Neuron (in vitro differentiated cells): ENCODE results near the gene DIRAS2.
"Not testable (repeated sequence)": the region's sequence is repeated elsewhere in the genome, so short reads cannot be mapped to it uniquely, and the experiment has no call there.

Experiments used
- H2AFZ ChIP-seq: one replicate; pipeline ENCODE4 v1.6.1; 2013; ENCODE audit warnings: low read depth, mild to moderate bottlenecking, inconsistent platforms, low read length, moderate library complexity
- H3K27me3 ChIP-seq: one replicate; pipeline ENCODE4 v1.6.1; 2013; ENCODE audit warnings: low read length; ENCODE audit not compliant: insufficient read depth
- H3K36me3 ChIP-seq: one replicate; pipeline ENCODE4 v1.6.1; 2013; ENCODE audit warnings: low read length; ENCODE audit not compliant: insufficient read depth
- H3K4me1 ChIP-seq: one replicate; pipeline ENCODE4 v1.6.1; 2013; ENCODE audit warnings: low read length; ENCODE audit not compliant: insufficient read depth
- H3K4me3 ChIP-seq: 2 replicates; pipeline ENCODE4 v1.5.1; 2013; ENCODE audit warnings: mild to moderate bottlenecking, low read length, moderate library complexity
- H3K9me3 ChIP-seq: one replicate; pipeline ENCODE4 v1.6.1; 2013; ENCODE audit warnings: low read length

DIRAS2 gene

GRCh38 chr9:90642570-90643539 lies at the start of gene DIRAS2:
Gene DIRAS2, minus strand, starts transcription at chr9:90642824. Its CDS starts 28,997 bp downstream, at chr9:90613827.
- Histone ChIP-seq H3K9me3 (no peaks in the 10 kb centered on the region), H3K4me1 (peaks cover 20% of the 10 kb centered on the region), H3K4me3 (peak within 1 kb of the TSS; percentile 64), H3K36me3 (no peaks in the 10 kb centered on the region), H3K27me3 (peaks cover 12% of the 10 kb centered on the region), H2AFZ (peak within 1 kb of the TSS; percentile 65)

GRCh38 chr9:90684736-90685135 lies 42.1 kb upstream of the DIRAS2 start:
- Histone ChIP-seq H2AFZ (no peak overlapping the region), H3K4me3 (no peak overlapping the region), H3K36me3 (no peaks in the 10 kb centered on the region), H3K4me1 (no peaks in the 10 kb centered on the region), H3K9me3 (no peaks in the 10 kb centered on the region), H3K27me3 (peaks cover 12% of the 10 kb centered on the region)

- Histone ChIP-seq H3K4me3 (no peak overlapping the region), H3K27me3 (peaks cover 15% of the 10 kb centered on the region), H3K36me3 (no peaks in the 10 kb centered on the region), H3K4me1 (no peaks in the 10 kb centered on the region), H3K9me3 (no peaks in the 10 kb centered on the region), H2AFZ (no peak overlapping the region)
These were observed 41.5 kb upstream of the DIRAS2 start for GRCh38 chr9:90684106-90684505.

GRCh38 chr9:90680534-90680933 lies 37.9 kb upstream of the DIRAS2 start:
- Histone ChIP-seq H3K36me3 (no peaks in the 10 kb centered on the region), H3K9me3 (no peaks in the 10 kb centered on the region), H2AFZ (no peak overlapping the region), H3K4me1 (no peaks in the 10 kb centered on the region), H3K4me3 (no peak overlapping the region), H3K27me3 (peaks cover 18% of the 10 kb centered on the region)

GRCh38 chr9:90665072-90665471 lies 22.4 kb upstream of the DIRAS2 start:
- peaks cover 2% of the 10 kb centered on the region for H3K27me3 ChIP-seq
- H3K36me3 ChIP-seq: no peaks in the 10 kb centered on the region
- no peak overlapping the region for H2AFZ ChIP-seq
- H3K9me3 ChIP-seq: no peaks in the 10 kb centered on the region
- no peaks in the 10 kb centered on the region for H3K4me1 ChIP-seq
- H3K4me3 ChIP-seq: no peak overlapping the region

- Histone ChIP-seq H3K4me1 (no peaks in the 10 kb centered on the region), H3K4me3 (no peak overlapping the region), H3K36me3 (no peaks in the 10 kb centered on the region), H2AFZ (no peak overlapping the region), H3K27me3 (peaks cover 2% of the 10 kb centered on the region), H3K9me3 (no peaks in the 10 kb centered on the region)
These were observed 17.2 kb upstream of the DIRAS2 start for GRCh38 chr9:90659650-90660364.

- H3K4me3 ChIP-seq: no peak overlapping the region
- peaks cover 2% of the 10 kb centered on the region for H3K27me3 ChIP-seq
- no peak overlapping the region for H2AFZ ChIP-seq
- H3K9me3 ChIP-seq: no peaks in the 10 kb centered on the region
- no peaks in the 10 kb centered on the region for H3K4me1 ChIP-seq
- no peaks in the 10 kb centered on the region for H3K36me3 ChIP-seq
These were observed 16.2 kb upstream of the DIRAS2 start for GRCh38 chr9:90658783-90659182.

- Histone ChIP-seq H3K4me1 (no peaks in the 10 kb centered on the region), H3K27me3 (peaks cover 2% of the 10 kb centered on the region), H3K9me3 (no peaks in the 10 kb centered on the region), H2AFZ (no peak overlapping the region), H3K36me3 (no peaks in the 10 kb centered on the region), H3K4me3 (no peak overlapping the region)
These were observed 15.6 kb upstream of the DIRAS2 start for GRCh38 chr9:90658181-90658580.

GRCh38 chr9:90656876-90657275 lies 14.3 kb upstream of the DIRAS2 start:
- not testable (repeated sequence) for H2AFZ ChIP-seq, H3K4me1 ChIP-seq, H3K4me3 ChIP-seq, H3K36me3 ChIP-seq, H3K9me3 ChIP-seq, H3K27me3 ChIP-seq

GRCh38 chr9:90651246-90651645 lies 8.6 kb upstream of the DIRAS2 start:
- no peak overlapping the region for H3K4me3 ChIP-seq
- peaks cover 1% of the 10 kb centered on the region for H3K9me3 ChIP-seq
- H2AFZ ChIP-seq: no peak overlapping the region
- no peaks in the 10 kb centered on the region for H3K36me3 ChIP-seq
- H3K4me1 ChIP-seq: no peaks in the 10 kb centered on the region
- H3K27me3 ChIP-seq: peaks cover 2% of the 10 kb centered on the region

GRCh38 chr9:90647843-90648242 lies 5.2 kb upstream of the DIRAS2 start:
- no peak overlapping the region for H3K4me3 ChIP-seq
- peaks cover 9% of the 10 kb centered on the region for H3K27me3 ChIP-seq
- H2AFZ ChIP-seq: no peak overlapping the region

GRCh38 chr9:90645721-90646120 lies 3.1 kb upstream of the DIRAS2 start:
- Histone ChIP-seq H3K4me1 (peaks cover 17% of the 10 kb centered on the region), H2AFZ (no peak overlapping the region), H3K9me3 (peaks cover 1% of the 10 kb centered on the region), H3K4me3 (no peak overlapping the region), H3K27me3 (peaks cover 9% of the 10 kb centered on the region), H3K36me3 (no peaks in the 10 kb centered on the region)

More at GRCh38 chr9:90647843-90648242, 5.2 kb upstream of the DIRAS2 start:
- H3K4me1 ChIP-seq: peaks cover 2% of the 10 kb centered on the region
- peaks cover 1% of the 10 kb centered on the region for H3K9me3 ChIP-seq
- no peaks in the 10 kb centered on the region for H3K36me3 ChIP-seq

GRCh38 chr9:90641884-90642487 lies 638 bp downstream of the DIRAS2 start:
- Histone ChIP-seq H2AFZ (peak overlapping the region; percentile 65), H3K36me3 (no peaks in the 10 kb centered on the region), H3K4me1 (peaks cover 20% of the 10 kb centered on the region), H3K9me3 (no peaks in the 10 kb centered on the region), H3K4me3 (peak overlapping the region; percentile 64), H3K27me3 (peaks cover 12% of the 10 kb centered on the region)
